Activated T-cell treated with anti-CD3 and anti-CD28 coated beads for 48 hours (primary cell): ENCODE data around the gene CNOT10.
"Not testable (repeated sequence)": the region's sequence is repeated elsewhere in the genome, so short reads cannot be mapped to it uniquely, and the experiment has no call there.

Experiments used
- DNase-seq: peaks from one replicate; pipeline ENCODE4 v3.0.0-alpha.2; 2020; ENCODE audit warnings: low read depth

Gene CNOT10, protein sequence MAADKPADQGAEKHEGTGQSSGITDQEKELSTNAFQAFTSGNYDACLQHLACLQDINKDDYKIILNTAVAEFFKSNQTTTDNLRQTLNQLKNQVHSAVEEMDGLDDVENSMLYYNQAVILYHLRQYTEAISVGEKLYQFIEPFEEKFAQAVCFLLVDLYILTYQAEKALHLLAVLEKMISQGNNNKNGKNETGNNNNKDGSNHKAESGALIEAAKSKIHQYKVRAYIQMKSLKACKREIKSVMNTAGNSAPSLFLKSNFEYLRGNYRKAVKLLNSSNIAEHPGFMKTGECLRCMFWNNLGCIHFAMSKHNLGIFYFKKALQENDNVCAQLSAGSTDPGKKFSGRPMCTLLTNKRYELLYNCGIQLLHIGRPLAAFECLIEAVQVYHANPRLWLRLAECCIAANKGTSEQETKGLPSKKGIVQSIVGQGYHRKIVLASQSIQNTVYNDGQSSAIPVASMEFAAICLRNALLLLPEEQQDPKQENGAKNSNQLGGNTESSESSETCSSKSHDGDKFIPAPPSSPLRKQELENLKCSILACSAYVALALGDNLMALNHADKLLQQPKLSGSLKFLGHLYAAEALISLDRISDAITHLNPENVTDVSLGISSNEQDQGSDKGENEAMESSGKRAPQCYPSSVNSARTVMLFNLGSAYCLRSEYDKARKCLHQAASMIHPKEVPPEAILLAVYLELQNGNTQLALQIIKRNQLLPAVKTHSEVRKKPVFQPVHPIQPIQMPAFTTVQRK

DNA sequence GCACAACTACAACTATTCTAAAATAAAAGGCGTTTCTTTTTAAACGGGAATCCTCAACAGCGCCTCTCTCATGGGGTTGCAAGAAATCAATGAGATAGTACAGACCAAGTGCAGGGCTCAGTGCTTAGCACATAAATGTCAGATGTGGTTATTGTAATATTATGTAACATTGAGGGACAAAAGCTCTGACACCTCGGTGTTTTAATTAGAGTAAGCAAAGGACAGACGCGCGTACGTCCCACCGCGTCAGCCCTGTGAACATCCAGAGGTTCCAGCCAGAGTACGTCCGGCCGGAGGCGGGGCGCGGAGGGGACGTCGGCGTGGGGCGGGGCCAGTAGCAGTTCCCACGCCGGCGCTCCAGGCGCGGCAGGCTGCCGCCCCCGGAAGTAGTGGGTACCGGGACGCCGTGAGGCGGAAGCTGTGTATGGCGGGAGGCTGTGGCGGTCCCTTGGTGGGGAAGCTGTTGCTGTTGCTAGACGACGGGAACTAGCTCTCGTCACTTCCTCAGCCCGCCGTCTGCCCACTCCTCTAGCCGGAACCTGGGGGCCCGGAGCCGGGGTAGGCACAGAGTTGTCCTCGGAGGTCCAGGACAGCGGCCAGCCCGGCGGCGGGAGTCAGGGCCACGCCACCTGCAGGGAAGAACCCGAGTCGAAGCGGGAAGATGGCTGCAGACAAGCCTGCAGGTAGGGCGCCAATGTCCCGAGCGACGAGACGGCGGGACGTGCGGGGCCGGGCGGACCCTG is at the start of gene CNOT10:
CNOT10 (plus strand) TSS at position 389 of the 743 bp plus-strand sequence; CDS start at position 662, 273 bp downstream.
- peak; percentile 94 for DNase-seq

- no peak for DNase-seq
Measured at GRCh38 chr3:32640939-32641338, 44.0 kb upstream of the CNOT10 start.

DNA sequence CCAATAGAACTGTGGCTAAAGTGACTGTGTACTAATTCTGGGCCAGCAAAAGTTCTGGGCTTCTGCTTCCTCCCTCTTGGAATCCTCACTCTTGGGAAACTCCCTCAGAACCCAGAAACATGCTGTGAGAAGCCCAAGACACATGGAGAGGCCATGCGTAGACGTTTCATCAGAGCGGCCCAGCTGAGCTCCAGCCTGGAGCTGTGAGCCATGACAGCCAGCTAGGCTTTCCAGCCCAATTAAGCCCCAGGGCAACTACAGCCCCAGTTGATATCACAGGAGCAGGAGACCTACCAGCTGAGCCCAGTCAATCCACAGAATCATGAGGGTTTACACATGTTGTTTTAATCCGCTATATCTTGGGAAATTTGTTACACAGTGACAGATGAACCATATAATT is 43.6 kb upstream of the CNOT10 start:
- DNase-seq: no peak

GRCh38 chr3:32643354-32643753 is 41.6 kb upstream of the CNOT10 start:
- DNase-seq: no peak

- DNase-seq: no peak
Measured at GRCh38 chr3:32643816-32644215, 41.2 kb upstream of the CNOT10 start.

DNA sequence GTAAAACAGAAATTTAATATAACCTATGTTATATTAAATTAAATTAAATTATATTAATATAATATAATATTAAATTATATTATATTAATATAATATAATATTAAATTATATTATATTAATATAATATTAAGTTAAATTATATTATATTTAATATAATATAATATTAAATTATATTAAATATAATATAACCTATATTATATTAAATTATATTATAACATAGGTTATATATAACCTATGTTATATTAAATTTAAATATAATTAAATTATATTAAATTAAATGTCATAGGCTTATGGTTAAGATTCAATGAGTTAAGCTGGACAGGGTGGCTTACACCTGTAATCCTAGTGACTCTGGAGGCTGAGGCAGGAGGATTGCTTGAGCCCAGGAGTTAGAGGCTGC is 40.6 kb upstream of the CNOT10 start:
- DNase-seq: no peak

- DNase-seq: no peak
Measured at GRCh38 chr3:32646761-32647160, 38.2 kb upstream of the CNOT10 start.

DNA sequence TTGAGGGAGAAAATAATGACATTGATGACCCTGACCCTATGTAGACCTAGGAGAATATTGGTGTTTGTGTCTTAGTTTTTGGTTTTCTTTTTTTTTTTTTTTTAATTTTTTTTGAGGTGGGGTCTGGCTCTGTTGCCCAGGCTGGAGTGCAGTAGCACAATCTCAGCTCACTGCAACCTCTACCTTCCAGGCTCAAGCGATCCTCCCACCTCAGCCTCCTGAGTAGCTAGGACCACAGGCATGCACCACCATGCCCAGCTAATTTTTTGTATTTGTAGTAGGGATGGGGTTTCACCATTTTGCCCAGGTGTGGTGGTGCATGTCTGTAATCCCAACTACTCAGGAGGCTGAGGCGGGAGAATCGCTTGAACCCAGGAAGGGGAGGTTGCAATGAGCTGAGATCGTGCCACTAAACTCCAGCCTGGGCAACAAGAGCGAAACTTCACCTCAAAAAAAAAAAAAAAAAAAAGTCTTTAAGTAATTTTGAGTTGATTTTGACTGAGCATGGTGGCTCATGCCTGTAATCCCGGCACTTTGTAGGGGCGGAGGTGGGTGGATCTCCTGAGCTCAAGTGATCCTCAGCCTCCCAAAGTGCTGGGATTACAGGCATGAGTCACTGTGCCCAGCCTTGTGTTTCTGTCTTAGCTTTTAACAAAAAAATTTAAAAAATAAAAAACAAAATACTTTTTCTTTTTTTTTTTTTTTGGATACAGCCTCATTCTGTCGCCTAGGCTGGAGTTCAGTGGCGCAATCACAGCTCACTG is 32.5 kb upstream of the CNOT10 start:
- DNase-seq: not testable (repeated sequence)

GRCh38 chr3:32655167-32655566 is 29.8 kb upstream of the CNOT10 start:
- no peak for DNase-seq

DNA sequence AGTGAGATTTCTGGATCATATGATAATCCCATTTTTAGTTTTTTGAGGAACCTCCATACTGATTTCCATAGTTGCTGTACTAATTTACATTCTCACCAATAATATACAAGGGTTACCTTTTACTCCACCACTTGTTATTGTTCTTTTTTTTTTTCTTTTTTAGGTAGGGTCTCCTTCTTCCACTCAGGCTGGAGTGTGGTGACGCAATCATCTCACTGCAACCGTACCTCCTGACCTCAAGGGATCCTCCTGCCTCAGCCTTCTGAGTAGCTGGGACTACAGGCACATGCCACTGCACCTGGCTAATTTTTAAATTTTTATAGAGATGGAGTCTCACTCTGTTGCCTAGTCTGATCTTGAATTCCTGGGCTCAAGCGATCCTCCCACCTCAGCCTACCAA is 24.4 kb upstream of the CNOT10 start:
- no peak for DNase-seq

DNA sequence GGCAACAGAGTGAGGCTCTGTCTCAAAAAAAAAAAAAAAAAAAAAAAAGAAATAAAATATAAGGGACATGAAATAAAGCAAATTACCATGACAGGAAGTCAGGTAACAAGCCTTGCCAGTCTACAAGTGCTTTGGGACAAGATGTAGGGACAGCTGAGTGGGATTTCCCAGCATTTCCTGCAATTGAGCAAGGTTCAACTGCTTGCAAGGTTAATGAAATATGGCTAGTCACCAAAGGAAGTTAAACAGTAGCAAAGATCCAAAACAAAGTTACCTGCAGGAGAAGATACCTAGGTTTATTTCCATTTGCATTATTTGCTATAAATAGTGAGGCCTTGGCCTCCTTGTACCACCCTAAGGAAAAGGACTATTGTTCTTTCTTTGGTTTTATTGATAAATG is 22.3 kb upstream of the CNOT10 start:
- DNase-seq: no peak

- not testable (repeated sequence) for DNase-seq
Measured at GRCh38 chr3:32664630-32665075, 20.3 kb upstream of the CNOT10 start.

DNA sequence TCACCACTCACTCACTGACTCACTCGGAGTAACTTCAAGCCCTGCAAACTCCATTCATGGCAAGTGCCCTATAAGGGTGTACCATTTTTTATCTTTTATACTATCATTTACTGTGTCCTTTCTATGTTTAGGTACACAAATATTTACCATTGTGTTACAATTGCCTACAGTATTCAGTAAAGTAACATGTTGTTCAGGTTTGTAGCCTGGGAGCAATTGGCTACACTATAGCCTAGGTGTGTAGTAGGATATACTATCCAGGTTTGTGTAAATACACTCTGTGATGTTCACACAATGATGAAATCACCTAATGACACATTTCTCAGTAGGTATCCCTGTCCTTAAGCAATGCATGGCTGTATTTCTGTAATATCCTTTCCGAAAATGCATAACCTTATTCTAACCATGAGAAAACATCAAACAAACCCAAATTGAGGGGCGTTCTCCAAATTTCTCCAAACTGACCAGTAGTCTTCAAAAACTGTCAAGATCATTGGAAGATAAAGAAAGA is 17.9 kb upstream of the CNOT10 start:
- DNase-seq: no peak

GRCh38 chr3:32669226-32669625 is 15.8 kb upstream of the CNOT10 start:
- not testable (repeated sequence) for DNase-seq

DNA sequence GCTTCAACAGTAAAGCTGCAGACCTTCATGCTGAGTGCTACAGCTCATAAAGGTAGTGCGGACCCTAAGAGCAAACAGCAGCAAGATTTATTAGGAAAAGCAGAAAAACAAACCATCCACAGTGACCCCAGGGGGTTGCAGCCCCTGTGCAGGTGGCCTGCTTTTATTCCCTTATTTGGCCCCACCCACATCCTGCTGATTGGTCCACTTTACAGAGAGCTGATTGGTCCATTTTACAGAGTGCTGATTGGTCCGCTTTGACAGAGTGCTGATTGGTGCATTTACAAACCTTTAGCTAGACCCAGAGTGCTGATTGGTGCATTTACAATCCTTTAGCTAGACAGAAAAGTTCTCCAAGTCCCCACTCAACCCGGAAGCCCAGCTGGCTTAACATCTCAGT is 11.3 kb upstream of the CNOT10 start:
- not testable (repeated sequence) for DNase-seq

DNA sequence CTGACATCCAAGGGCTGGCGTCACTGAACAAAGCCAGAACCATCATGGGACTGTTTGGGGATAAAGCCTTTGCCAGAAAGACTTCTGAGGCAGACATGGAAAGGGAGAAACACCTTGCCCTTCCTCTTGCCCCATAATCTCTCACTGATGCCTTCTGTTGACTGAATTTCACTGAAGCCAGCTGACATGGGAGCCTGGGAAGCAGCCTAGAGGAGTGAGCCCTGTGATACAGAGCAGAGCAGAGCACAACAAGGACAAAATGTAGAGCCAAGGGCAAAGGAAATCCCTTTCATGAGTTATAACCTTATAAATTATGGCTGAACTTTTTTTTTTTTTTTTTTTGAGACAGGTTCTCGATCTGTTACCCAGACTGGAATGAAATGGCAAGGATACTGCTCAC is 9.8 kb upstream of the CNOT10 start:
- DNase-seq: no peak

DNA sequence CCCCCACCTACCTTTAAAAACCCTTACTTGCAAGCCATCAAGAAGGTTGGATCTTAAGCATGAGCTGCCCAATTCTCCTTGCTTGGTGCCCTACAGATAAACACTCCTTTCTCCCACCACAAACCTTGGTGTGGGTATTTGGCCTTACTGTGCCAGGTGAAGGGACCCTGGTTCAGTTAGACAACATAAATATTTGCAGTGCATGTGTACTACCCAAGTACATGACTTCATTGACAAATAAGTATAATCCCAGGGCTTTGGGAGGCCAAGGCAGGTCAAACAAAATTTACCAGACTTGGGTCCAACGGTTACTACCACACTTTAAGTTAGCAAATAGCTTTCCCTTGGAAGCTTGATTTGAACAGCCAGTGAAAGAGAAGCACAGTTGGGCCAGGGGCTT is 9.3 kb upstream of the CNOT10 start:
- DNase-seq: no peak

DNA sequence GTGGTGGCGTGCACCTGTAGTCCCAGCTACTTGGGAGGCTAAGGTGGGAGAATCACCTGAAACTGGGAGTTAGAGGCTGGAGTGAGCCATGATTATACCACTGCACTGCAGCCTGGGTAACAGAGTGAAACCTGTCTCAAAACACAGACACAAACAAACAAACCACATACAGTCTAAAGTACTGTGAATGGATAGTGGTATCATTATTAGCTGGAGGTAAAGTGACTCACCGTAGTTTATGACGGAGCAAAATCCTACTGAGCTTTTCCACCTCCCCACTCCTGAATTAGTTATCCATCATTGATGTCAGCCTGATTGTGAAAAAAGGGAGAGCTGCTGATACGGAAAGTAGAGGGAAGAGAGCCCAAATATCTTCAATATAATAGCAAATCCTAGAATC is 3.2 kb upstream of the CNOT10 start:
- DNase-seq: no peak

GRCh38 chr3:32684029-32684799 is 774 bp upstream of the CNOT10 start:
- no peak for DNase-seq

DNA sequence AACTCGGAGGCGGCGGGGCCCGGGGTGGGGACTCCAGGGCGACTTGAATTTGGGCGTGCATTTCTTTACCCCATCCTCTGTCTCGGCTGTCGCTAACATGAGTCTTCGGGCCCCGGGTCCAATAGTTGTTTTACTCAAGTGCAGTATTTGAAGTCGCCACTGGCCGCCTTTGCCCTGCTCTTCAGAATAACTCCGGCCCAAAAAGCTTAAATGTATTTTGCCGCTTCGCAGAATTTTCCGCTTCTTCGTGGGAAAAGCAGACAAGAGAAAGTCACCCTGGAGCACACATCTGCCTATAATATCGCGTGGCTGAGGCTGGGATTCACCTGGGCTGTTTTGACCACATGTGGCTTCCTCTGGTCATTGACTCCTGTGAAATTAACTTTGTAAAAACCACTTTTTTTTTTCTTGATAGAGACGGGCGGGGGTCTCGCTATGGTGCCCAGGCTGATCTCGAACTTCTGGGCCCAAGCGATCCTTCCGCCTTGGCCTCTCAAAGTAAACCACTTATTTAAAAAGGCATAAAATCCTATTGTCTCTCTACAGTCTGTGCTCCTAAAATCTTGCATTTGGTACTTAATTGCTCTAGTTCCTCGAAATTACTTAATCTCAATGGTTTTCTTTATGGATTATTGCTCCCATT is 676 bp downstream of the CNOT10 start:
- no peak for DNase-seq
